HG03066 (cell line): ENCODE data around the gene RAB27A.
"Not testable (repeated sequence)": the region's sequence is repeated elsewhere in the genome, so short reads cannot be mapped to it uniquely, and the experiment has no call there.

Experiments used
- ATAC-seq: cut with Tn5 transposase; IDR thresholded peaks from one replicate; pipeline ENCODE4 v1.9.1; 2021; ENCODE audit warnings: low read depth; ENCODE audit not compliant: unreplicated experiment

Gene RAB27A

GRCh38 chr15:55289746-55290527 is at the start of gene RAB27A:
Gene RAB27A (minus strand): TSS chr15:55289813. CDS start chr15:55234934, 54,879 bp downstream.
- peak; percentile 70 for ATAC-seq

GRCh38 chr15:55337160-55337559 is 47.5 kb upstream of the RAB27A start:
- no peak for ATAC-seq

GRCh38 chr15:55334997-55335396 is 45.4 kb upstream of the RAB27A start:
- ATAC-seq, result no peak

- no peak for ATAC-seq
Measured at GRCh38 chr15:55334371-55334770, 44.8 kb upstream of the RAB27A start.

- no peak for ATAC-seq
Measured at GRCh38 chr15:55327387-55327786, 37.8 kb upstream of the RAB27A start.

GRCh38 chr15:55322467-55322866 is 32.9 kb upstream of the RAB27A start:
- ATAC-seq, result no peak

GRCh38 chr15:55320963-55321362 is 31.4 kb upstream of the RAB27A start:
- ATAC-seq, result no peak

- no peak for ATAC-seq
Measured at GRCh38 chr15:55320238-55320550, 30.6 kb upstream of the RAB27A start.

- ATAC-seq, result no peak
Measured at GRCh38 chr15:55319537-55320237, 30.1 kb upstream of the RAB27A start.

- ATAC-seq, result peak; percentile 93
Measured at GRCh38 chr15:55318588-55319494, 29.2 kb upstream of the RAB27A start, which contains the start of the genes PIGB and PIGBOS1. Gene PIGB (plus strand): TSS chr15:55319222. CDS start chr15:55319251, 29 bp downstream. Gene PIGBOS1 (minus strand): TSS chr15:55319123. CDS start chr15:55317792, 1,331 bp downstream.

- not testable (repeated sequence) for ATAC-seq
Measured at GRCh38 chr15:55302801-55303200, 13.2 kb upstream of the RAB27A start.

GRCh38 chr15:55297315-55297714 is 7.7 kb upstream of the RAB27A start:
- ATAC-seq, result no peak

GRCh38 chr15:55290528-55291057 is 980 bp upstream of the RAB27A start:
- ATAC-seq, result peak; percentile 61

- ATAC-seq, result peak; percentile 26
Measured at GRCh38 chr15:55289011-55289745, 435 bp downstream of the RAB27A start.

GRCh38 chr15:55288006-55288717 is 1.5 kb downstream of the RAB27A start:
- no peak for ATAC-seq

GRCh38 chr15:55286442-55287189 is 3.0 kb downstream of the RAB27A start:
- not testable (repeated sequence) for ATAC-seq

- no peak for ATAC-seq
Measured at GRCh38 chr15:55284426-55284825, 5.2 kb downstream of the RAB27A start.

- ATAC-seq, result no peak
Measured at GRCh38 chr15:55283379-55284147, 6.0 kb downstream of the RAB27A start.
